Panc1 (cell line): ENCODE measurements around the gene FLYWCH1. TPM values are rescaled to one million over a fixed set of nuclear protein-coding genes. Genes with fewer than 3 reads are reported as not detected.

ENCODE experiments used
- ATAC-seq: fragments of 200-7000 bp; cut with Tn5 transposase; 2 replicates; pipeline ENCODE4 v1.9.1; 2020; ENCODE audit warnings: mild to moderate bottlenecking, moderate library complexity
- BruUV-seq: library from RNA; stranded (reverse); fragments of 400-500 nt; replicated peaks from 2 replicates; lab custom pipeline; 2021; lab: Mats Ljungman, UMichigan
- CTCF ChIA-PET: fragments of 300-600 bp; sonication (Branson Sonifier 250); formaldehyde crosslinking; loops from one replicate; lab custom pipeline; 2022; ENCODE audit warnings: antibody characterized with exemption; lab: Charles Lee
- POLR2A ChIA-PET: fragments of 300-600 bp; sonication (Branson Sonifier 250); formaldehyde crosslinking; loops from one replicate; lab custom pipeline; 2022; ENCODE audit warnings: antibody characterized with exemption; lab: Charles Lee
- DNase-seq: peaks from one replicate; pipeline ENCODE4 v3.0.0-alpha.2; 2010; ENCODE audit warnings: low read depth, low spot score
- H3K27ac ChIP-seq: 2 replicates; pipeline ENCODE4 v1.5.1; 2011; ENCODE audit warnings: mild to moderate bottlenecking, low read length, inconsistent platforms
- H3K27me3 ChIP-seq: fragments of 200-500 bp; sonication (Bioruptor generic); 2 replicates; pipeline ENCODE4 v1.6.0; 2014; ENCODE audit warnings: low read length, inconsistent platforms; ENCODE audit not compliant: control insufficient read depth, insufficient read depth
- H3K36me3 ChIP-seq: fragments of 200-500 bp; sonication (Bioruptor generic); 2 replicates; pipeline ENCODE4 v1.5.1; 2014; ENCODE audit warnings: inconsistent platforms, mild to moderate bottlenecking, low read length, moderate library complexity; ENCODE audit not compliant: control insufficient read depth, insufficient read depth
- H3K4me1 ChIP-seq: 2 replicates; pipeline ENCODE4 v1.5.1; 2011; ENCODE audit warnings: inconsistent platforms, mild to moderate bottlenecking, low read length, moderate library complexity; ENCODE audit not compliant: control insufficient read depth, insufficient read depth
- H3K4me3 ChIP-seq, 2 experiments: 2 replicates each; pipeline ENCODE4 v1.5.1; 2011 to 2012; ENCODE audit warnings: low read depth in 2 of 2, low read length in 2 of 2, mild to moderate bottlenecking in 2 of 2, inconsistent platforms in 1 of 2, moderate library complexity in 1 of 2
- H3K9me3 ChIP-seq: fragments of 200-500 bp; sonication (Bioruptor generic); 2 replicates; pipeline ENCODE4 v1.5.1; 2014; ENCODE audit warnings: low read depth, mild to moderate bottlenecking, inconsistent platforms, low read length, moderate library complexity; ENCODE audit not compliant: control insufficient read depth, insufficient read depth
- POLR2AphosphoS5 ChIP-seq: IDR thresholded peaks from 2 replicates; pipeline ENCODE4 v1.6.1; 2012; ENCODE audit warnings: mild to moderate bottlenecking, low read depth, low read length, moderate library complexity
- REST ChIP-seq, 2 experiments: IDR thresholded peaks; 2 replicates each; pipeline ENCODE4 v1.6.1; 2011 to 2012; ENCODE audit warnings: low read depth in 2 of 2, control low read depth in 1 of 2, low read length in 1 of 2, mild to moderate bottlenecking in 1 of 2, moderate library complexity in 1 of 2; ENCODE audit not compliant: insufficient read depth in 1 of 2
- SIN3A ChIP-seq: IDR thresholded peaks from 2 replicates; pipeline ENCODE4 v1.6.1; 2012; ENCODE audit warnings: low read depth, mild to moderate bottlenecking, low read length, moderate library complexity, borderline replicate concordance; ENCODE audit not compliant: insufficient read depth
- TCF7L2 ChIP-seq: IDR thresholded peaks from 2 replicates; pipeline ENCODE4 v1.6.1; 2011; ENCODE audit warnings: mild to moderate bottlenecking, low read depth, low read length, inconsistent platforms
- in situ Hi-C: cut with HindIII; loops from 2 replicates; pipeline ENCODE4 v1.10.0; 2016; ENCODE audit warnings: low sequenced_read_pairs, low pct_unique_long_range_greater_than_20kb
- intact Hi-C: fragments of 100-400 bp; cut with micrococcal nuclease; formaldehyde crosslinking; loops from one replicate; pipeline ENCODE4 v1.10.0; 2022; ENCODE audit not compliant: unreplicated experiment
- total RNA-seq: library from RNA; stranded (reverse); gene quantifications from one replicate; pipeline ENCODE4 v1.2.1, GENCODE V29; 2021; ENCODE audit not compliant: unreplicated experiment
- TF ChIP-seq, protein P1 (sequence below): fragments of 450-650 bp; IDR thresholded peaks from 2 replicates; pipeline ENCODE4 v1.5.1; 2017; ENCODE audit warnings: mild to moderate bottlenecking

The FLYWCH1 gene
- total RNA-seq, 1 experiment from 2014 or later: 67.9 TPM

- no peaks in the 10 kb centered on the region for H3K27me3 ChIP-seq
- no peaks in the 10 kb centered on the region for H3K36me3 ChIP-seq
- ChIA-PET CTCF (no interaction called here), POLR2A (no interaction called here)
- BruUV-seq: no TSS peak
- intact Hi-C loops (no loop called here), in situ Hi-C loops (no loop called here)
- no peak overlapping the region for H3K4me3 ChIP-seq
- peak; percentile 5; the same call in 1 of the 2 replicates for ATAC-seq
- no peak overlapping the region for H3K27ac ChIP-seq
- H3K9me3 ChIP-seq: no peaks in the 10 kb centered on the region
- TF ChIP-seq POLR2AphosphoS5: no peak
- TF ChIP-seq SIN3A: no peak
- no peak for TF ChIP-seq TCF7L2
- TF ChIP-seq, protein P1, sequence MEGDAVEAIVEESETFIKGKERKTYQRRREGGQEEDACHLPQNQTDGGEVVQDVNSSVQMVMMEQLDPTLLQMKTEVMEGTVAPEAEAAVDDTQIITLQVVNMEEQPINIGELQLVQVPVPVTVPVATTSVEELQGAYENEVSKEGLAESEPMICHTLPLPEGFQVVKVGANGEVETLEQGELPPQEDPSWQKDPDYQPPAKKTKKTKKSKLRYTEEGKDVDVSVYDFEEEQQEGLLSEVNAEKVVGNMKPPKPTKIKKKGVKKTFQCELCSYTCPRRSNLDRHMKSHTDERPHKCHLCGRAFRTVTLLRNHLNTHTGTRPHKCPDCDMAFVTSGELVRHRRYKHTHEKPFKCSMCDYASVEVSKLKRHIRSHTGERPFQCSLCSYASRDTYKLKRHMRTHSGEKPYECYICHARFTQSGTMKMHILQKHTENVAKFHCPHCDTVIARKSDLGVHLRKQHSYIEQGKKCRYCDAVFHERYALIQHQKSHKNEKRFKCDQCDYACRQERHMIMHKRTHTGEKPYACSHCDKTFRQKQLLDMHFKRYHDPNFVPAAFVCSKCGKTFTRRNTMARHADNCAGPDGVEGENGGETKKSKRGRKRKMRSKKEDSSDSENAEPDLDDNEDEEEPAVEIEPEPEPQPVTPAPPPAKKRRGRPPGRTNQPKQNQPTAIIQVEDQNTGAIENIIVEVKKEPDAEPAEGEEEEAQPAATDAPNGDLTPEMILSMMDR: no peak
- no peak for DNase-seq
- no peaks in the 10 kb centered on the region for H3K4me1 ChIP-seq
These were observed 38.1 kb downstream of the FLYWCH1 start for GRCh38 chr16:2949705-2950352.

DNA sequence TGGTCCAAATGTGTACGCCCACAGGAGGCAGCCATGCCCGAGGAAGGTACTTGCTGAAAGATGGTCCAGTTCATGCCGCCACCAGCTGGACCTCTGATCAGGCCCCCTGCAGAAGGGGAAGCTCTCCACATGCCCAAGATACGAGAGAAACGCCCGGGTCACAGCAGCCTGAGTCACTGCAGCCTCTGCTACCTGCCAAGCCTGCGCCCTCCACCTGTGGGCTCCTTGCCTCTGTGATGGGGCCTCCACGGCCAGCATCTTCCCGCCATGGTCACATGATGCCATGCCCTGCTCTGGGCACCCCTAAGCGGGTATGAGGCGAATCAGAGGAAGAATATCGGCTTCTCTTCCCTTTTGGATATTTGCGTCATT lies 38.6 kb downstream of the FLYWCH1 start:
- H3K4me3 ChIP-seq: no peak overlapping the region
- intact Hi-C loops (no loop called here), in situ Hi-C loops (no loop called here)
- DNase-seq (no peak), ATAC-seq (no peak)
- no peaks in the 10 kb centered on the region for H3K36me3 ChIP-seq
- POLR2A ChIA-PET: no interaction called here
- no peaks in the 10 kb centered on the region for H3K27me3 ChIP-seq
- BruUV-seq: no TSS peak
- CTCF ChIA-PET: no interaction called here
- H3K27ac ChIP-seq: no peak overlapping the region
- TF ChIP-seq TCF7L2 (no peak), POLR2AphosphoS5 (no peak), REST (IDR thresholded peaks at IDR 0.05; ENCODE audit: insufficient read depth in 1 of 2, low read depth in 2 of 2, low read length in 1 of 2) (no peak), SIN3A (no peak)
- TF ChIP-seq, protein P1: no peak
- H3K9me3 ChIP-seq: no peaks in the 10 kb centered on the region
- H3K4me1 ChIP-seq: no peaks in the 10 kb centered on the region
